Thyroid gland (tissue), 4 donors: Measurements from ENCODE around the gene CDHR1. TPM values are rescaled to one million over a fixed set of nuclear protein-coding genes. Genes with fewer than 3 reads are reported as not detected.
A peak's percentile ranks its signal among the peaks of the same experiment; 100 is the strongest.

ENCODE experiments used
- DNase-seq, 2 donors: peaks; one replicate each; pipeline ENCODE4 v3.0.0-alpha.2; 2019
- H3K27ac ChIP-seq, 3 donors: fragments of 200-600 bp; sonication (generic); 1 replicate in 2 of 3; 2 replicates in 1 of 3; pipeline ENCODE4 v1.5.1; 2016 to 2019; ENCODE audit warnings: mild to moderate bottlenecking in 1 of 3, moderate library complexity in 1 of 3
- H3K27me3 ChIP-seq: fragments of 200-600 bp; sonication (generic); one replicate; pipeline ENCODE4 v1.5.1; 2019
- H3K36me3 ChIP-seq, 2 donors: fragments of 200-600 bp; sonication (generic); one replicate each; pipeline ENCODE4 v1.5.1; 2016 to 2019
- H3K4me1 ChIP-seq, 2 donors: fragments of 200-600 bp; sonication (generic); one replicate each; pipeline ENCODE4 v1.5.1; 2017 to 2019
- H3K4me3 ChIP-seq, 3 donors: fragments of 200-600 bp; sonication (generic); replicated peaks in 1 of 3; 1 replicate in 2 of 3; 2 replicates in 1 of 3; pipeline ENCODE4 v1.5.1; 2016; ENCODE audit warnings: mild to moderate bottlenecking in 1 of 3
- H3K9me3 ChIP-seq: fragments of 200-600 bp; sonication (generic); one replicate; pipeline ENCODE4 v1.5.1; 2017
- CTCF ChIP-seq, 6 experiments: fragments of 200-600 bp in 3 of 6; fragments of 450-650 bp in 3 of 6; sonication (generic) in 3 of 6; IDR thresholded peaks; one replicate each; pipeline ENCODE4 v1.5.1; 2016 to 2019; ENCODE audit warnings: antibody characterized with exemption in 6 of 6, mild to moderate bottlenecking in 2 of 6, inconsistent platforms in 1 of 6, moderate library complexity in 1 of 6
- POLR2A ChIP-seq, 2 donors: fragments of 450-650 bp; IDR thresholded peaks; one replicate each; pipeline ENCODE4 v1.6.1; 2017; ENCODE audit warnings: antibody characterized with exemption in 2 of 2, mild to moderate bottlenecking in 2 of 2, moderate library complexity in 1 of 2
- WGBS, 2 donors: methylation state at CpG; one replicate each; pipeline ENCODE4 v1.1.5; 2017; 5-methylcytosine and 5-hydroxymethylcytosine counted together
- intact Hi-C: fragments of 100-400 bp; cut with DNase I; formaldehyde crosslinking; loops from one replicate; pipeline ENCODE4 v1.15.1; 2023
- total RNA-seq, 4 donors: library from RNA; depleted of rRNA; stranded (reverse); fragments of >200 nt; gene quantifications; one replicate each; pipeline ENCODE4 v1.2.3, GENCODE V29; 2016

CDHR1 gene
- total RNA-seq, 4 donors from 2014 or later: 0.17 TPM; not detected in 3

- WGBS, 2 donors: 77 to 86% methylated on average over 5 of the region's 5 CpGs
- intact Hi-C loops: no loop called here
- TF ChIP-seq POLR2A (IDR thresholded peaks at IDR 0.05) (no peak), CTCF (IDR thresholded peaks at IDR 0.05) (no peak)
- Histone ChIP-seq H3K9me3 (no peaks in the 10 kb centered on the region), H3K4me1 (peaks cover 3 to 15% of the 10 kb centered on the region in 2 donors), H3K4me3 (no peak overlapping the region), H3K27me3 (no peaks in the 10 kb centered on the region), H3K36me3 (no peaks in the 10 kb centered on the region), H3K27ac (no peak overlapping the region)
- no peak for DNase-seq
Measured at GRCh38 chr10:84191106-84191505, 3.2 kb upstream of the CDHR1 start.

GRCh38 chr10:84193327-84193726, 1.0 kb upstream of the CDHR1 start:
- Histone ChIP-seq H3K9me3 (no peaks in the 10 kb centered on the region), H3K27me3 (no peaks in the 10 kb centered on the region), H3K36me3 (no peaks in the 10 kb centered on the region), H3K27ac (no peak overlapping the region), H3K4me1 (peaks cover 3 to 26% of the 10 kb centered on the region in 2 donors), H3K4me3 (no peak overlapping the region)
- intact Hi-C loops: no loop called here
- WGBS, 2 donors: 94 to 100% methylated on average over 2 of the region's 2 CpGs
- no peak for DNase-seq
- no peak for TF ChIP-seq POLR2A (IDR thresholded peaks at IDR 0.05)
- TF ChIP-seq CTCF (IDR thresholded peaks at IDR 0.05): no peak

- 29 to 32% methylated on average over 5 of the region's 5 CpGs for WGBS, 2 donors
- intact Hi-C loops: no loop called here
- DNase-seq: no peak
- H3K27ac ChIP-seq: no peak overlapping the region
- H3K36me3 ChIP-seq: no peaks in the 10 kb centered on the region
- no peaks in the 10 kb centered on the region for H3K9me3 ChIP-seq
- TF ChIP-seq CTCF (IDR thresholded peaks at IDR 0.05): no peak
- TF ChIP-seq POLR2A (IDR thresholded peaks at IDR 0.05): no peak
- peaks cover 3 to 26% of the 10 kb centered on the region in 2 donors for H3K4me1 ChIP-seq
- H3K4me3 ChIP-seq: peak overlapping the region in 1 of 3 donors; percentile 14
- no peaks in the 10 kb centered on the region for H3K27me3 ChIP-seq
Measured at GRCh38 chr10:84193846-84194423, 402 bp upstream of the CDHR1 start.

GRCh38 chr10:84195044-84195830, 900 bp downstream of the CDHR1 start:
- no peaks in the 10 kb centered on the region for H3K36me3 ChIP-seq
- no peaks in the 10 kb centered on the region for H3K27me3 ChIP-seq
- H3K27ac ChIP-seq: no peak overlapping the region
- TF ChIP-seq POLR2A (IDR thresholded peaks at IDR 0.05) (no peak), CTCF (IDR thresholded peaks at IDR 0.05) (no peak)
- DNase-seq: no peak
- peak overlapping the region in 1 of 3 donors; percentile 14 for H3K4me3 ChIP-seq
- no peaks in the 10 kb centered on the region for H3K9me3 ChIP-seq
- intact Hi-C loops: no loop called here
- H3K4me1 ChIP-seq: peaks cover 3 to 26% of the 10 kb centered on the region in 2 donors
- 16% methylated on average over 26 of the region's 43 CpGs; no CpG with 5 or more reads in 1 of the 2 donors for WGBS, 2 donors

- Histone ChIP-seq H3K4me1 (peaks cover 3 to 26% of the 10 kb centered on the region in 2 donors), H3K9me3 (no peaks in the 10 kb centered on the region), H3K27ac (no peak overlapping the region), H3K4me3 (no peak overlapping the region), H3K36me3 (no peaks in the 10 kb centered on the region), H3K27me3 (no peaks in the 10 kb centered on the region)
- WGBS, 2 donors: 24 to 29% methylated on average over 4 of the region's 4 CpGs
- TF ChIP-seq CTCF (IDR thresholded peaks at IDR 0.05) (no peak), POLR2A (IDR thresholded peaks at IDR 0.05) (no peak)
- intact Hi-C loops: no loop called here
- DNase-seq: no peak
Measured at GRCh38 chr10:84196083-84196482, 1.7 kb downstream of the CDHR1 start.
